Left ventricle myocardium inferior (tissue), 1 donor: ENCODE measurements around the gene MZT1. TPM values are rescaled to one million over a fixed set of nuclear protein-coding genes. Genes with fewer than 3 reads are reported as not detected.

Experiments
- DNase-seq: peaks from one replicate; pipeline ENCODE4 v3.0.0-alpha.2; 2020
- H3K27ac ChIP-seq: fragments of 200-600 bp; replicated peaks from 2 replicates; pipeline ENCODE4 v1.8.0; 2021
- H3K27me3 ChIP-seq: fragments of 200-600 bp; 2 replicates; pipeline ENCODE4 v1.8.0; 2021; ENCODE audit warnings: low read depth
- H3K36me3 ChIP-seq: fragments of 200-600 bp; 2 replicates; pipeline ENCODE4 v1.8.0; 2021
- H3K4me1 ChIP-seq: fragments of 200-600 bp; 2 replicates; pipeline ENCODE4 v1.8.0; 2021
- H3K4me3 ChIP-seq: fragments of 200-600 bp; 2 replicates; pipeline ENCODE4 v1.8.0; 2021; ENCODE audit warnings: mild to moderate bottlenecking, moderate library complexity
- H3K9me3 ChIP-seq: fragments of 200-600 bp; replicated peaks from 2 replicates; pipeline ENCODE4 v1.8.0; 2021
- intact Hi-C: fragments of 100-400 bp; cut with micrococcal nuclease; formaldehyde crosslinking; loops from one replicate; pipeline ENCODE4 v1.11.0; 2022
- total RNA-seq: library from RNA; stranded (reverse); fragmentation: NEBNext Ultra II Directional; extraction: Animal tissue kit (Norgen Biotek cat#: 25700); gene quantifications from one replicate; pipeline ENCODE4 v1.2.1, GENCODE V29; 2021
- TF ChIP-seq, protein P1 (sequence below): fragments of 200-600 bp; IDR thresholded peaks from 2 replicates; pipeline ENCODE4 v1.8.0; 2021; ENCODE audit warnings: antibody characterized with exemption, mild to moderate bottlenecking, borderline replicate concordance
- donor health status: DM: no; HTN: yes; CAD: no; lungs with severe emphysema.

MZT1 gene
- total RNA-seq, 1 donor from 2014 or later: 7.0 TPM

DNA sequence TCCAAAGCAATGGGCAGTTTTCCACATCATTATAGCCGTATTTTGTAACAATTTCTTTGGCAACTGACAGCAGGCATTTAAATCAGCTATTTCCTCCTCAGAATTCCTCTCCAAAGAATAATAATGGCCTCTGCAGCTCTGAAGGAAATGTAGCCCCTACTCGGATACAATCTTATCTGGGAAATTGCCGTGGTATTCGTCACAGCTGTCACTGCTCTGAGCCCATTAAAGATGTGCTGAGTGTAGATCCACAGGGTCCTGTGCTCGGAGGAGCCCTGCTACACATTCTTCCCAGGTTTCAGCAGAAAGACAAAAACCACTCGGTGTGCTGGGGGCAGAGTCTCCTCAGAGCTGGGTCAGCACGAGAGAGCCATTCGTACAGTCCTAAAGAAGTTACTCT lies 33.1 kb downstream of the MZT1 start:
- TF ChIP-seq, protein P1, sequence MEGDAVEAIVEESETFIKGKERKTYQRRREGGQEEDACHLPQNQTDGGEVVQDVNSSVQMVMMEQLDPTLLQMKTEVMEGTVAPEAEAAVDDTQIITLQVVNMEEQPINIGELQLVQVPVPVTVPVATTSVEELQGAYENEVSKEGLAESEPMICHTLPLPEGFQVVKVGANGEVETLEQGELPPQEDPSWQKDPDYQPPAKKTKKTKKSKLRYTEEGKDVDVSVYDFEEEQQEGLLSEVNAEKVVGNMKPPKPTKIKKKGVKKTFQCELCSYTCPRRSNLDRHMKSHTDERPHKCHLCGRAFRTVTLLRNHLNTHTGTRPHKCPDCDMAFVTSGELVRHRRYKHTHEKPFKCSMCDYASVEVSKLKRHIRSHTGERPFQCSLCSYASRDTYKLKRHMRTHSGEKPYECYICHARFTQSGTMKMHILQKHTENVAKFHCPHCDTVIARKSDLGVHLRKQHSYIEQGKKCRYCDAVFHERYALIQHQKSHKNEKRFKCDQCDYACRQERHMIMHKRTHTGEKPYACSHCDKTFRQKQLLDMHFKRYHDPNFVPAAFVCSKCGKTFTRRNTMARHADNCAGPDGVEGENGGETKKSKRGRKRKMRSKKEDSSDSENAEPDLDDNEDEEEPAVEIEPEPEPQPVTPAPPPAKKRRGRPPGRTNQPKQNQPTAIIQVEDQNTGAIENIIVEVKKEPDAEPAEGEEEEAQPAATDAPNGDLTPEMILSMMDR: no peak
- no peaks in the 10 kb centered on the region for H3K36me3 ChIP-seq

DNA sequence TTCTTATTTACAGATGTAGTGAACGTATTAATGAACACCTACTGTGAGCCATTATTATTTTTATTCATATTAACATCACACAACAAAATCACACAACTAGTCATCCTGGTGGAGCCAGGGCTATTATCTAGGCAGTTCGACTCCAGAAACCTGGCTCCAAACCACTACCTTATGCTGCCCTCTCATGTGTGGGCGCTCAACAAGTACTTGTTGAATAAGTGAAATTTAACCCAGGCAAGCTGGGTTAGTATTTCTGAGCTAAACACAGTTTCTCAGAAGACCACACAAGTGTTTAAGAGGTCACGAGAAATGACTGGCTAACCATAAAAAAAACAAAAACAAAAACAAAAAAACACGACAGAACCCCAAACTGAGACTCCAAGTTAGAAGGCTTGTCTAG lies 33.6 kb downstream of the MZT1 start:
- no peaks in the 10 kb centered on the region for H3K4me1 ChIP-seq
- TF ChIP-seq, protein P1: no peak
- peaks cover 5% of the 10 kb centered on the region for H3K27me3 ChIP-seq
- H3K9me3 ChIP-seq: peaks cover 12% of the 10 kb centered on the region
- no peaks in the 10 kb centered on the region for H3K36me3 ChIP-seq
- no peak overlapping the region for H3K4me3 ChIP-seq
- DNase-seq: no peak
- H3K27ac ChIP-seq: no peak overlapping the region
- intact Hi-C loops: no loop called here

More for the DNA sequence above, 33.1 kb downstream of the MZT1 start:
- no peak overlapping the region for H3K27ac ChIP-seq
- no peak overlapping the region for H3K4me3 ChIP-seq
- peaks cover 5% of the 10 kb centered on the region for H3K27me3 ChIP-seq
- intact Hi-C loops: no loop called here
- no peak for DNase-seq
- no peaks in the 10 kb centered on the region for H3K4me1 ChIP-seq
- peaks cover 12% of the 10 kb centered on the region for H3K9me3 ChIP-seq

DNA sequence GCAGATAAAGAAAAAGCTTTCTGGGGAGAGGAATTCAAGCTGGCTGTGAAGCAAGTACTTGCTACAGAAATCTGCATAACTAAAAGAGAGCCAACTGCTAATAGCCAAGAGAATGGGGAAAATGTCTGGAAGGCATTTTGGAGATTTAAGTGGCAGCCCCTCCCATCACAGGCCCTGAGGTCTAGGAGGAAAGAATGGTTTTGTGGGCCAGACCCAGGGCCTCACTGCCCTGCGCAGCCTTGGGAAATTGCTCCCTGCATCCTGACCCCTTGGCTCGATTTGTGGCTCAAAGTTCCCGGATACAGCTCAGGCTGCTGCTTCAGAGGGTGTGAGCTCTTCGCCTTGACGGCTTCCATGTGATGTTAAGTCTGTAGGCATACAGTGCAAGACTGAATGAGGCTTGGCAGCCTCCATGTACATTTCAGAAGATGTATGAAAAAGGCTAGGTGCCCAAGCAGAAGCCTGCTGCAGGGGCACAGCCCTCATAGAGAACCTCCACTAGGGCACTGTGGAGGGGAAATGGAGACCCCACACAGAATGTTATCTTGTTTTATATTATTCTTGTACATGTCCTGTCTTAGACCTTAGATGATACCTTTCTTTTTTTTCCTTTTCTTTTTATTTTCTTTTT lies 34.4 kb downstream of the MZT1 start:
- Histone ChIP-seq H3K27ac (no peak overlapping the region), H3K4me3 (no peak overlapping the region), H3K4me1 (no peaks in the 10 kb centered on the region), H3K36me3 (no peaks in the 10 kb centered on the region), H3K9me3 (peaks cover 12% of the 10 kb centered on the region), H3K27me3 (peaks cover 5% of the 10 kb centered on the region)
- intact Hi-C loops: no loop called here
- no peak for DNase-seq
- TF ChIP-seq, protein P1: no peak

DNA sequence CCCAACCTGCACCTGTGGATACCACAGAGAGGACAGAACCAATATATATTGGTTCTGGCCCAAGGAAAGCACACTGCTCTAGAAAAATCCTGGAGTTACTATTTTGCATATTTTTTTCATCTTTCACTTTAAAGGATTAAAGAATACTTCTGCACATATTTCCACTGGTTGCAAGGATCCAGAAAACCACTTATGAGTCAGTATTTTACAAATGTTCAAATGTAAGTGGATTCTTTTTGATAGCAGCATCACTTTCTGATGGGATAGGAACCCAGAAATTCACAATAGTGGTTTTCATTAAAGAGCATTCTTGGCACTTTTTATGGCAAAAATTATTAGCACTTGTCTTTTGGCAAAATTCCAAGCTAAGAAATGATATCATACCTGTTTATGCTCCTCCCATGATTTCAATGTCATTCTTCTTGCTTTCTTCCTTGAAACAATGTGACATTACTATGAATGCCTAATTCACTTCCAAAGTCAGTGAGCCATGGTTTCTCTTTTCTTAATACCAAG lies 38.2 kb downstream of the MZT1 start:
- TF ChIP-seq, protein P1: no peak
- no peaks in the 10 kb centered on the region for H3K36me3 ChIP-seq
- intact Hi-C loops: no loop called here

DNA sequence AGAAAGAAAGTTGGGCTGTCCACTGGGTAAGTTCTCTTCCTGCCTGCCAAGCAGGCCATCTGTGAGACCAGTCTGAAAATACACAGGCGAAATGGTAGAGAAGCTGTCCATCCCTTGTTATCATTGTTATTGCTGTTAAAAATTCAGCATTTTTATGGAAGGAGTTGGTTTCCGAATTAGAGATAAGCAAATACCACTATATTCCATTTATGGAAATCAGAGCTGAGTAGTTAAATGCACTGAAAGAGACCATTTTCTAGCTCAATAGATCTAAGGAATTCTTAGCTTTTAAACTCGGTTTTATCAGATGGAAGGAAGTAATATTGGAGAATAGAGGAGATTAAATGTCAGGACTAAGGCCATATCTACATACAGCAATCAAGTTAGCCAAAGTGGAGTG lies 40.7 kb downstream of the MZT1 start:
- Histone ChIP-seq H3K27me3 (no peaks in the 10 kb centered on the region), H3K27ac (no peak overlapping the region), H3K9me3 (no peaks in the 10 kb centered on the region), H3K36me3 (no peaks in the 10 kb centered on the region), H3K4me1 (no peaks in the 10 kb centered on the region), H3K4me3 (no peak overlapping the region)
- TF ChIP-seq, protein P1: no peak
- intact Hi-C loops: no loop called here
- no peak for DNase-seq

More for the DNA sequence above, 38.2 kb downstream of the MZT1 start:
- DNase-seq: no peak
- Histone ChIP-seq H3K4me3 (no peak overlapping the region), H3K27me3 (no peaks in the 10 kb centered on the region), H3K27ac (no peak overlapping the region), H3K4me1 (no peaks in the 10 kb centered on the region), H3K9me3 (peaks cover 12% of the 10 kb centered on the region)
